K562 (cell line): ENCODE results near the gene CTCFL. TPM values are rescaled to one million over a fixed set of nuclear protein-coding genes. Genes with fewer than 3 reads are reported as not detected.

Experiments
- ATAC-seq: fragments of 200-7000 bp; cut with Tn5 transposase; 3 replicates; pipeline ENCODE4 v1.9.1; 2020; ENCODE audit warnings: moderate library complexity
- BruUV-seq: library from RNA; stranded (reverse); fragments of 400-500 nt; replicated peaks from 2 replicates; lab custom pipeline; 2021; lab: Mats Ljungman, UMichigan
- CTCF ChIA-PET: fragments of 300-600 bp; formaldehyde crosslinking; extraction: SDS; loops from one replicate; lab custom pipeline; 2021; ENCODE audit warnings: low intra/inter-chr PET ratio; lab: Yijun Ruan, JAX
- POLR2A ChIA-PET: fragments of 300-600, 350-650 bp; sonication (Branson Sonifier 250); formaldehyde crosslinking; extraction: SDS; loops from one replicate; lab custom pipeline; 2021; ENCODE audit warnings: antibody characterized with exemption, inconsistent platforms; lab: Yijun Ruan, JAX
- DNase-seq, 4 experiments: peaks; one replicate each; pipeline versions ENCODE4 v3.0.0 to v3.0.0-alpha.2; 2011 to 2018; ENCODE audit warnings: low spot score in 3 of 4, mixed read lengths in 3 of 4; ENCODE audit errors: extremely low read depth in 1 of 4
- FAIRE-seq: peaks from 2 replicates; lab custom pipeline; 2011; peaks lifted over from hg19 to GRCh38; lab: Jason Lieb, UNC
- H2AFZ ChIP-seq: 2 replicates; pipeline ENCODE4 v1.6.0; 2011; ENCODE audit warnings: low read depth, low read length, control low read depth, inconsistent platforms
- H3K27ac ChIP-seq: fragments of 200-600 bp; 3 replicates; pipeline ENCODE4 v1.8.0; 2011; ENCODE audit warnings: low read depth, mild to moderate bottlenecking, control low read depth, inconsistent platforms, low read length, moderate library complexity, mixed read lengths; ENCODE audit errors: extremely low read depth
- H3K27me3 ChIP-seq, 2 experiments: fragments of 300-600 bp in 1 of 2; 2 replicates in 1 of 2; 3 replicates in 1 of 2; pipeline versions ENCODE4 v1.6.0 to v1.8.0; 2011; ENCODE audit warnings: inconsistent platforms in 2 of 2, low read length in 2 of 2, mild to moderate bottlenecking in 1 of 2, mixed read lengths in 1 of 2, moderate library complexity in 1 of 2; ENCODE audit not compliant: control insufficient read depth in 2 of 2, insufficient read depth in 2 of 2
- H3K36me3 ChIP-seq: fragments of 300-600 bp; 3 replicates; pipeline ENCODE4 v1.8.0; 2011; ENCODE audit warnings: mild to moderate bottlenecking, low read length, inconsistent platforms; ENCODE audit not compliant: control insufficient read depth, insufficient read depth
- H3K4me1 ChIP-seq, 2 experiments: fragments of 200-600 bp in 1 of 2; replicated peaks in 1 of 2; 2 replicates in 1 of 2; 3 replicates in 1 of 2; pipeline versions ENCODE4 v1.5.1 to v1.8.0; 2011; ENCODE audit warnings: inconsistent platforms in 2 of 2, low read length in 2 of 2, mild to moderate bottlenecking in 1 of 2, mixed read lengths in 1 of 2, moderate library complexity in 1 of 2; ENCODE audit not compliant: control insufficient read depth in 2 of 2, insufficient read depth in 2 of 2
- H3K4me2 ChIP-seq: 2 replicates; pipeline ENCODE4 v1.6.1; 2011; ENCODE audit warnings: low read length, control low read depth, inconsistent platforms, mixed read lengths; ENCODE audit not compliant: insufficient read depth
- H3K4me3 ChIP-seq: fragments of 200-600 bp; sonication (generic), shearing (Covaris generic); 2 replicates; pipeline ENCODE4 v1.5.1; 2016; ENCODE audit warnings: control low read depth, inconsistent platforms
- H3K79me2 ChIP-seq: fragments of 200-600 bp; 3 replicates; pipeline ENCODE4 v1.8.0; 2011; ENCODE audit warnings: low read length, inconsistent platforms; ENCODE audit not compliant: control insufficient read depth, insufficient read depth
- H3K9ac ChIP-seq, 2 experiments: 2 replicates each; pipeline versions ENCODE4 v1.6.0 to v1.6.1; 2011; ENCODE audit warnings: low read depth in 2 of 2, low read length in 2 of 2, control low read depth in 1 of 2, inconsistent platforms in 1 of 2, mild to moderate bottlenecking in 1 of 2, mixed read lengths in 1 of 2; ENCODE audit not compliant: insufficient read depth in 1 of 2
- H3K9me1 ChIP-seq: one replicate; pipeline ENCODE4 v1.6.0; 2011; ENCODE audit warnings: inconsistent platforms, mild to moderate bottlenecking, low read length, moderate library complexity; ENCODE audit not compliant: control insufficient read depth, insufficient read depth
- H3K9me3 ChIP-seq: replicated peaks from 2 replicates; pipeline ENCODE4 v1.5.1; 2011; ENCODE audit warnings: low read depth, low read length, inconsistent platforms; ENCODE audit not compliant: control insufficient read depth, insufficient read depth
- H4K20me1 ChIP-seq: replicated peaks from 2 replicates; pipeline ENCODE4 v1.6.1; 2011; ENCODE audit warnings: low read length, inconsistent platforms, mixed read lengths; ENCODE audit not compliant: control insufficient read depth, insufficient read depth
- ARID2 ChIP-seq: fragments of 450-650 bp; IDR thresholded peaks from 2 replicates; pipeline ENCODE4 v1.6.1; 2017; ENCODE audit warnings: antibody characterized with exemption, mild to moderate bottlenecking
- CHD2 ChIP-seq: IDR thresholded peaks from 2 replicates; pipeline ENCODE4 v1.6.1; 2011; ENCODE audit warnings: low read depth, low read length
- MAZ ChIP-seq, 2 experiments: fragments of 450-650 bp in 1 of 2; sonication (generic) in 1 of 2; formaldehyde crosslinking; IDR thresholded peaks in 1 of 2; conservative IDR thresholded peaks in 1 of 2; 2 replicates each; pipeline versions ENCODE4 v1.4.0 to v1.5.0; 2020; ENCODE audit warnings: mild to moderate bottlenecking in 1 of 2, missing genetic modification reagents in 1 of 2
- NCOA2 ChIP-seq, 2 experiments: fragments of 450-650 bp; IDR thresholded peaks; 2 replicates each; pipeline ENCODE4 v1.6.1; 2018; ENCODE audit warnings: mild to moderate bottlenecking in 2 of 2, moderate library complexity in 1 of 2; ENCODE audit not compliant: partially characterized antibody in 2 of 2
- PKNOX1 ChIP-seq: fragments of 450-650 bp; IDR thresholded peaks from 2 replicates; pipeline ENCODE4 v1.6.1; 2016
- TEAD4 ChIP-seq, 2 experiments: sonication (generic) in 1 of 2; formaldehyde crosslinking in 1 of 2; IDR thresholded peaks; 2 replicates each; pipeline versions ENCODE4 v1.6.1 to v1.8.0; 2012 to 2022; ENCODE audit warnings: borderline replicate concordance in 1 of 2, inconsistent platforms in 1 of 2, low read length in 1 of 2, mild to moderate bottlenecking in 1 of 2, missing genetic modification reagents in 1 of 2
- YY1 ChIP-seq, 3 experiments: IDR thresholded peaks; 2 replicates each; pipeline ENCODE4 v1.6.1; 2011; ENCODE audit warnings: low read length in 2 of 3, mild to moderate bottlenecking in 2 of 3, moderate library complexity in 2 of 3, borderline replicate concordance in 1 of 3, control low read depth in 1 of 3, low read depth in 1 of 3; ENCODE audit not compliant: insufficient read depth in 3 of 3, insufficient replicate concordance in 2 of 3, control insufficient read depth in 1 of 3, insufficient read length in 1 of 3; ENCODE audit errors: extremely low read depth in 1 of 3
- ZFPM2 ChIP-seq: fragments of 250-450 bp; sonication (Bioruptor Pico); IDR thresholded peaks from 2 replicates; pipeline ENCODE4 v1.5.1; 2022; ENCODE audit warnings: mild to moderate bottlenecking
- ZNF512 ChIP-seq: IDR thresholded peaks from 2 replicates; pipeline ENCODE4 v1.6.1; 2016; ENCODE audit warnings: missing genetic modification characterization, missing compliant biosample characterization
- WGBS: fragments of 100-300 bp; shearing (Covaris generic); methylation state at CpG from one replicate; pipeline ENCODE4 v1.1.6; 2016; ENCODE audit warnings: low coverage, mixed read lengths; ENCODE audit not compliant: insufficient coverage; ENCODE audit errors: missing lambda C conversion rate; 5-methylcytosine and 5-hydroxymethylcytosine counted together
- in situ Hi-C: fragments of 300-500 bp; cut with MboI; formaldehyde crosslinking; loops from 4 replicates; pipeline ENCODE4 v1.15.0; 2018; ENCODE audit warnings: inconsistent platforms, mixed read lengths
- intact Hi-C: fragments of 100-400 bp; cut with micrococcal nuclease; formaldehyde crosslinking; loops from 2 replicates; pipeline ENCODE4 v1.14.2; 2022
- polyA plus RNA-seq, 8 experiments: library from polyadenylated mRNA; depleted of rRNA in 4 of 8; stranded (reverse) in 5 of 8; unstranded in 3 of 8; fragments of >200 nt; fragmentation: Nextera tagmentation in 2 of 8; fragmentation: Illumina TruSeq in 1 of 8; extraction: Ambion mirVana in 2 of 8; extraction: Trizol in 1 of 8; gene quantifications; 2 replicates each; pipeline versions ENCODE4 v1.2.1 to v1.2.3, GENCODE V29; 2011 to 2014; ENCODE audit warnings: inconsistent platforms in 1 of 8, missing spikeins in 1 of 8
- total RNA-seq, 7 experiments: library from RNA; depleted of rRNA in 6 of 7; stranded (reverse); fragments of >200 nt in 6 of 7; fragmentation: Illumina TruSeq in 2 of 7; extraction: Trizol in 2 of 7; gene quantifications; 2 replicates each; pipeline versions ENCODE4 v1.2.1 to v1.2.3, GENCODE V29; 2011 to 2021; ENCODE audit warnings: low replicate concordance in 1 of 7

Gene CTCFL
- total and polyA plus RNA-seq, 9 of the 15 experiments (the other 6 are each of a cell fraction or from before 2014, with no cell fraction given): 42.4 to 188 (median 111) TPM

- H3K79me2 ChIP-seq: peaks cover 22% of the 10 kb centered on the region
- WGBS: 82% methylated on average over 6 of the region's 6 CpGs
- H2AFZ ChIP-seq: no peak overlapping the region
- H3K4me2 ChIP-seq: no peak overlapping the region
- no peaks in the 10 kb centered on the region for H3K9me1 ChIP-seq
- 0 out of 2 replicates have a peak, but pooled peaks cover 7% of the 10 kb centered on the region for H4K20me1 ChIP-seq
- no peak overlapping the region for H3K4me3 ChIP-seq
- peaks cover 10 to 32% of the 10 kb centered on the region in 2 experiments; a peak in 4 of 5 replicates for H3K4me1 ChIP-seq
- ChIA-PET POLR2A (interaction anchor here (1.0 kb wide), 1 partner anchor 13 kb away, joined by 3 read pairs; no protein-coding TSS in a partner anchor), CTCF (interaction anchor here (1.3 to 4.9 kb wide), 2 partner anchors 63 to 66 kb away, joined by 5 to 103 read pairs; no protein-coding TSS in a partner anchor)
- TF ChIP-seq ARID2: no peak
- intact Hi-C loops: no loop called here
- FAIRE-seq (no peak), DNase-seq (no peak), ATAC-seq (no peak)
- H3K27ac ChIP-seq: no peak overlapping the region
- H3K9ac ChIP-seq: no peak overlapping the region
- H3K27me3 ChIP-seq: no peaks in the 10 kb centered on the region
- no peaks in the 10 kb centered on the region for H3K9me3 ChIP-seq
- peaks cover 13% of the 10 kb centered on the region; the same call in 2 of the 3 replicates for H3K36me3 ChIP-seq
- in situ Hi-C loops: loop anchor here (10.0 kb wide), 1 partner anchor 677 kb away; no protein-coding TSS in a partner anchor
- BruUV-seq: no TSS peak
These were observed 2.8 kb upstream of the CTCFL start for GRCh38 chr20:57527728-57528127.

- H3K4me2 ChIP-seq: 0 out of 2 replicates have a peak overlapping the region, but pooled peaks have one; percentile 6
- peaks cover 15 to 32% of the 10 kb centered on the region in 2 experiments; a peak in 4 of 5 replicates for H3K4me1 ChIP-seq
- no peak overlapping the region for H3K27ac ChIP-seq
- no peaks in the 10 kb centered on the region for H3K9me3 ChIP-seq
- in situ Hi-C loops (loop anchor here (10.0 kb wide), 1 partner anchor 678 kb away; no protein-coding TSS in a partner anchor), intact Hi-C loops (loop anchor here (1.0 kb wide), 2 partner anchors 67 to 683 kb away; no protein-coding TSS in a partner anchor)
- H4K20me1 ChIP-seq: 0 out of 2 replicates have a peak, but pooled peaks cover 9% of the 10 kb centered on the region
- no peak overlapping the region for H3K4me3 ChIP-seq
- H2AFZ ChIP-seq: peak overlapping the region; percentile 46
- POLR2A ChIA-PET: interaction anchor here (1.0 kb wide), 1 partner anchor 14 kb away, joined by 3 read pairs; no protein-coding TSS in a partner anchor
- peaks cover 20% of the 10 kb centered on the region for H3K36me3 ChIP-seq
- H3K27me3 ChIP-seq: no peaks in the 10 kb centered on the region
- CTCF ChIA-PET: interaction anchor here (0.6 to 4.9 kb wide), 7 partner anchors 12 to 683 kb away, joined by 3 to 103 read pairs (median 5); no protein-coding TSS in a partner anchor
- no peak for FAIRE-seq
- H3K9ac ChIP-seq: peak overlapping the region; percentile 10 to 67; a peak in 3 of 4 replicates
- H3K79me2 ChIP-seq: peaks cover 30% of the 10 kb centered on the region
- DNase-seq: peak in 1 of 4 experiments; percentile 12
- BruUV-seq: no TSS peak
- 46% methylated on average over 19 of the region's 19 CpGs for WGBS
- no peaks in the 10 kb centered on the region for H3K9me1 ChIP-seq
- no peak for ATAC-seq
- no peak for TF ChIP-seq TEAD4 (IDR thresholded peaks at IDR 0.05; ENCODE audit: low read length)
- TF ChIP-seq TEAD4 (CRISPR knock-in tag; IDR thresholded peaks at IDR 0.05; ENCODE audit: borderline replicate concordance): no peak
- 0 out of 4 replicates have a peak, but pooled peaks of 1 of the 2 experiments have one; percentile 10 for TF ChIP-seq MAZ (CRISPR knock-in tag; conservative IDR thresholded peaks at IDR 0.05 in 1 of 2, IDR thresholded peaks at IDR 0.05 in 1 of 2)
- no peak for TF ChIP-seq ZFPM2 (CRISPR knock-in tag)
- TF ChIP-seq ZNF512 (tag): 0 out of 2 replicates have a peak, but pooled peaks have one; percentile 17
- peak; percentile 31; the same call in 1 of the 2 replicates for TF ChIP-seq PKNOX1
- TF ChIP-seq CHD2: no peak
- TF ChIP-seq YY1 (IDR thresholded peaks at IDR 0.05; ENCODE audit: borderline replicate concordance in 1 of 3, control insufficient read depth in 1 of 3, extremely low read depth in 1 of 3, insufficient read depth in 3 of 3, insufficient read length in 1 of 3, insufficient replicate concordance in 2 of 3, low read depth in 1 of 3, low read length in 2 of 3): no peak
- TF ChIP-seq NCOA2 (IDR thresholded peaks at IDR 0.05; ENCODE audit: partially characterized antibody in 2 of 2): no peak
These were observed 2.0 kb upstream of the CTCFL start for GRCh38 chr20:57526885-57527460.
